ENCODE results near the gene ARHGEF11. TPM values are rescaled to one million over a fixed set of nuclear protein-coding genes. Genes with fewer than 3 reads are reported as not detected.

The ARHGEF11 gene
- total and polyA plus RNA-seq, 2 experiments from 2014 or later, result 25.0 to 26.9 TPM

- WGBS (ENCODE audit: low lambda C conversion rate, missing lambda C conversion rate), result 83% methylated on average over 6 of the region's 6 CpGs
- no peaks in the 10 kb centered on the region for H3K36me3 ChIP-seq (replicated peaks; ENCODE audit: insufficient read depth, low read depth)
- no peaks in the 10 kb centered on the region for H3K9me2 ChIP-seq (replicated peaks; ENCODE audit: insufficient read depth)
- H3K4me3 ChIP-seq, result no peak overlapping the region
- no peak for DNase-seq (ENCODE audit: low spot score)
- peaks cover under 1% of the 10 kb centered on the region for H4K20me1 ChIP-seq (ENCODE audit: insufficient read depth, poor library complexity, severe bottlenecking)
- no peak overlapping the region for H3K4me2 ChIP-seq
- no peaks in the 10 kb centered on the region for H3K9me3 ChIP-seq (ENCODE audit: low read depth)
- no peak overlapping the region for H2AFZ ChIP-seq
- no peaks in the 10 kb centered on the region for H3K27me3 ChIP-seq
- H3K4me1 ChIP-seq (ENCODE audit: insufficient read depth), result no peaks in the 10 kb centered on the region
- H3K79me2 ChIP-seq, result peaks cover 28% of the 10 kb centered on the region
- H3K27ac ChIP-seq, result no peak overlapping the region
- TF ChIP-seq CTCF (IDR thresholded peaks at IDR 0.05; ENCODE audit: poor library complexity) (no peak), EZH2phosphoT487 (IDR thresholded peaks at IDR 0.05; ENCODE audit: low read depth, severe bottlenecking, unreplicated experiment) (no peak), EZH2 (IDR thresholded peaks at IDR 0.05; ENCODE audit: borderline replicate concordance) (no peak)
These were observed 57.8 kb downstream of the ARHGEF11 start for GRCh38 chr1:156987715-156988114.

- Histone ChIP-seq H3K4me1 (ENCODE audit: insufficient read depth) (no peaks in the 10 kb centered on the region), H3K36me3 (replicated peaks; ENCODE audit: insufficient read depth, low read depth) (peaks cover 3% of the 10 kb centered on the region), H3K4me3 (no peak overlapping the region)
These were observed 65.0 kb downstream of the ARHGEF11 start for GRCh38 chr1:156980551-156980950.

GRCh38 chr1:156975084-156975483 lies 70.5 kb downstream of the ARHGEF11 start:
- Histone ChIP-seq H3K36me3 (replicated peaks; ENCODE audit: insufficient read depth, low read depth) (peaks cover 3% of the 10 kb centered on the region), H3K27me3 (no peaks in the 10 kb centered on the region), H4K20me1 (ENCODE audit: insufficient read depth, poor library complexity, severe bottlenecking) (no peaks in the 10 kb centered on the region), H3K27ac (no peak overlapping the region), H2AFZ (no peak overlapping the region), H3K9me2 (replicated peaks; ENCODE audit: insufficient read depth) (no peaks in the 10 kb centered on the region), H3K4me1 (ENCODE audit: insufficient read depth) (peaks cover 4% of the 10 kb centered on the region), H3K9me3 (ENCODE audit: low read depth) (no peaks in the 10 kb centered on the region), H3K4me2 (no peak overlapping the region), H3K4me3 (no peak overlapping the region), H3K79me2 (no peaks in the 10 kb centered on the region)
- TF ChIP-seq EZH2 (IDR thresholded peaks at IDR 0.05; ENCODE audit: borderline replicate concordance) (no peak), EZH2phosphoT487 (IDR thresholded peaks at IDR 0.05; ENCODE audit: low read depth, severe bottlenecking, unreplicated experiment) (no peak), CTCF (IDR thresholded peaks at IDR 0.05; ENCODE audit: poor library complexity) (no peak)
- 79% methylated on average over 2 of the region's 2 CpGs for WGBS (ENCODE audit: low lambda C conversion rate, missing lambda C conversion rate)
- DNase-seq (ENCODE audit: low spot score), result no peak

More at GRCh38 chr1:156980551-156980950, 65.0 kb downstream of the ARHGEF11 start:
- Histone ChIP-seq H3K27ac (no peak overlapping the region), H3K9me2 (replicated peaks; ENCODE audit: insufficient read depth) (no peaks in the 10 kb centered on the region), H3K9me3 (ENCODE audit: low read depth) (no peaks in the 10 kb centered on the region), H3K79me2 (no peaks in the 10 kb centered on the region), H2AFZ (no peak overlapping the region), H3K4me2 (no peak overlapping the region), H3K27me3 (no peaks in the 10 kb centered on the region), H4K20me1 (ENCODE audit: insufficient read depth, poor library complexity, severe bottlenecking) (no peaks in the 10 kb centered on the region)
- no peak for DNase-seq (ENCODE audit: low spot score)
- 98% methylated on average over 3 of the region's 4 CpGs for WGBS (ENCODE audit: low lambda C conversion rate, missing lambda C conversion rate)
- TF ChIP-seq CTCF (IDR thresholded peaks at IDR 0.05; ENCODE audit: poor library complexity), result no peak
- no peak for TF ChIP-seq EZH2 (IDR thresholded peaks at IDR 0.05; ENCODE audit: borderline replicate concordance)
- no peak for TF ChIP-seq EZH2phosphoT487 (IDR thresholded peaks at IDR 0.05; ENCODE audit: low read depth, severe bottlenecking, unreplicated experiment)

- no peaks in the 10 kb centered on the region for H3K9me3 ChIP-seq (ENCODE audit: low read depth)
- no peak overlapping the region for H3K27ac ChIP-seq
- H4K20me1 ChIP-seq (ENCODE audit: insufficient read depth, poor library complexity, severe bottlenecking), result no peaks in the 10 kb centered on the region
- H3K4me3 ChIP-seq, result no peak overlapping the region
- no peak for TF ChIP-seq EZH2phosphoT487 (IDR thresholded peaks at IDR 0.05; ENCODE audit: low read depth, severe bottlenecking, unreplicated experiment)
- no peak for TF ChIP-seq EZH2 (IDR thresholded peaks at IDR 0.05; ENCODE audit: borderline replicate concordance)
- TF ChIP-seq CTCF (IDR thresholded peaks at IDR 0.05; ENCODE audit: poor library complexity), result no peak
- 98% methylated on average over 2 of the region's 2 CpGs for WGBS (ENCODE audit: low lambda C conversion rate, missing lambda C conversion rate)
- DNase-seq (ENCODE audit: low spot score), result no peak
- H3K4me2 ChIP-seq, result no peak overlapping the region
- no peaks in the 10 kb centered on the region for H3K79me2 ChIP-seq
- peaks cover 19% of the 10 kb centered on the region for H3K4me1 ChIP-seq (ENCODE audit: insufficient read depth)
- H3K36me3 ChIP-seq (replicated peaks; ENCODE audit: insufficient read depth, low read depth), result peaks cover 3% of the 10 kb centered on the region
- H2AFZ ChIP-seq, result no peak overlapping the region
- no peaks in the 10 kb centered on the region for H3K9me2 ChIP-seq (replicated peaks; ENCODE audit: insufficient read depth)
- H3K27me3 ChIP-seq, result no peaks in the 10 kb centered on the region
These were observed 72.1 kb downstream of the ARHGEF11 start for GRCh38 chr1:156973417-156973816.

Measured in hepatocyte (in vitro differentiated cells).